ENCODE measurements around the gene WAC.
"Not testable (repeated sequence)": the region's sequence is repeated elsewhere in the genome, so short reads cannot be mapped to it uniquely, and the experiment has no call there.

The WAC gene

GRCh38 chr10:28532337-28533185 lies at the start of gene WAC:
WAC (plus strand) TSS chr10:28533118; CDS start chr10:28533580, 462 bp downstream.
- DNase-seq, result peak; percentile 96

GRCh38 chr10:28489206-28489605 lies 43.7 kb upstream of the WAC start:
- no peak for DNase-seq

DNA sequence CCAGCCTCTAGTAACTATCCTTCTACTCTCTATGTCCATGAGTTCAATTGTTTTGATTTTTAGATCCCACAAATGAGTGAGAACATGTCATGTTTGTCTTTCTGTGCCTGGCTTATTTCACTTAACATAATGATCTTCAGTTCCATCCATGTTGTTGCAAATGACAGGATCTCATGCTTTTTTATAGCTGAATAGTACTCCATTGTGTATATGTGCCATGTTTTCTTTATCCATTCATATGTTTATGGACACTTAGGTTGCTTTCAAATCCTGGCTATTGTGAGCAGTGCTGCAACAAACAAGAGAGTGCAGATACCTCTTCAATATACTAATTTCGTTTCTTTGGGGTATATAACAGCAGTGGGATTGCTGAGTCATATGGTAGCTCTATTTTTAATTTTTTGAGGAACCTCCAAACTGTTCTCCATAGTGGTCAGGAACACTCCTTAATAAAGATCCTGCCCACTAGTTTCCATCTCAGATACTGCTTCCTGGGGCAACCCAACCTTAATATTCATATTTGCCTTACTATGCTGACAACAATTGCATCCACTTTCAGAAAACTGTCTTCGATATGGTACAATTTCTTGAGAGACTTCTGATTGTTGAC lies 42.6 kb upstream of the WAC start:
- not testable (repeated sequence) for DNase-seq

DNA sequence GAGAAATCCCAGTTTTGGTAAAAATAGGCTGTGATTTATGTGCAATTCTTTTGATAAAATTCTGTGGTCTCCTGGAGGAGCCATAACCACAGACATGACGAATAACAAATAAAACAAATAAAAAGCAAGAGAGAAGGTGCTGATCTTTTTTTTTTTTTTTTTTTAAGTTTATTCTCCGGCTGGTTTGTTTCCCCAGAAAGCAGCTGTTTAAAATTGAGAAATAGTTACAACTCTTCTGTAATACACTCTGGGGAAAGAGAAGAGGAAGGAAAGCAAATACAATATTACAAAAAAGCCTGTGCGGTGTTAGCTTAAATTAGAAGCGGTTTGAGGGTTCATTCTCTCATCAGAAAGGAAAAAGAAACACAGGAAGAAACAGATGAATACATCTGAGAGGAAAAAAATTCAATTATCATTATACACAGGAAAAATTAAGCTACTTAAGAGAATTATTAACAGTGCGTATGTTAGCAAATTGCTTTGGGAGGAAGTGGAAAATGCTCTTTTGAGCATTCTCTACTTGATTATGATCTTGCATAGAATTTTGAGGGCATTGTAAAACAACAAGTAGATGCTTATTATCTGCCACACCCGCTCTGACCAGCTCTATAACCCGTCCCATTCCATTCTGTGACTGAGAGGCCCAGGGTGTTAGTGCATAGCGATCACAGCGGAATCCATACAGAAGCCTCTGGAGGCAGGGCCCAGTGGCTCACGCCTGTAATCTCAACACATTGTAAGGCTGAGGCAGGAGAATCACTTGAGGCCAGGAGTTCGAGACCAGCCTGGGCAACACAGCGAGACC lies 40.6 kb upstream of the WAC start:
- peak; percentile 55 for DNase-seq

- DNase-seq, result peak; percentile 92
These were observed 38.5 kb upstream of the WAC start for GRCh38 chr10:28494420-28494819.

DNA sequence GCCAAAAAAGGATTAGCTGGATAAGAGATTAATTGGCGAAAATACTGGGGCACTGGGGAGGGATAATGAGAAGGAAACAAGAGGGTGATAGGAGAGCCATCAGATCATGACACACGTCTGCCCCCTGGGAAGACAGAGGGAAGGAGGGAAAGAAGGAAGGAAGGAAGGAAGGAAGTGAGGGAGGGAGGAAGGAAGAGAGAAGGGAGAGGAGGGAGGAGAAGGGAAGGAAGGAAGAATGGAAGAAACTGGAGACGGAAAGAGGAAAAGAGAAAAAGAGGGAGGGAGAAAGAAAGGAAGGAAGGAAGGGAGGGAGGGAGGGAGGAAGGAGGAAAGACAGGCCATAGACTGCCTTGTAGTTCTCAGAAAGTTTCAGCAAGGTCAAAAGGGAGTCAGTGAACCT lies 37.8 kb upstream of the WAC start:
- DNase-seq, result no peak

DNA sequence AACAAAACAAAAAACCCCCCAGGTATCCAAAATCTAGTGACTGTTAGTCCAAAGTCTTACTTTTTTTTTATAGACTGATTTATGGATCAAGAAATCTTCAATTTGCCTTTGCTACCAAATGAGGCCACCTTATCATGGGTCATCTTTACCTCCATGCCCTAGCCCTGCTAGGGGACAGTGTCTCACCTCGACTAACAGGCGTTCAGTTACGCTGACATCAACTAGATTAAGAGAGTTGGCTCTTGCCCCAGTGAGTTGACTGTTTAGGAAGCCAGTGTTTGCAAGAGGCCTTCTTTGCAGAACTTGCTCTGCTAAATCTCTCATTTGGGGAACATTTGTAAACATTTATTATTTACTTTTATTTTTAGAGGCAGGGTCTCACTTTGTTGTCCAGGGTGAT lies 36.9 kb upstream of the WAC start:
- no peak for DNase-seq

GRCh38 chr10:28496481-28496961 lies 36.4 kb upstream of the WAC start:
- no peak for DNase-seq

- DNase-seq, result no peak
These were observed 35.4 kb upstream of the WAC start for GRCh38 chr10:28497313-28498126.

GRCh38 chr10:28500203-28500602 lies 32.7 kb upstream of the WAC start:
- DNase-seq, result not testable (repeated sequence)

DNA sequence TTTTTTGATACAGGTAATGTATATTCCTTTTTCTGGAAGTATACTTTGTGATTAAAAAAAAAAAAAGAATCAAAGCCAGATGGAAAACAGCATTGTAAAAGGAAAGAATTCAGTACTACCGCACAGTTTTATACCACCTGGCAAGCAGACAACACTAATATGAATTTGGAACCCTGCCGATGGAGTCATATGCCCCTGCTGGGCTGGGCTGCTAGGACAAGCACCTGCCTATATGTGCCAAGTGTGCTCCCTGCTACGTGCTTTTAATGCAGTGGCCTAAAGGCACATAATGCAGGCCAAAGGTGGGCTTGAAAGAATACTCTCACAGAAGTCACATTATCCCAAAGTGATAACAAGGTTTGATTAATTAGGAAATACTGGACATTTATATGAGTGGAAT lies 29.8 kb upstream of the WAC start:
- DNase-seq, result peak; percentile 39

DNA sequence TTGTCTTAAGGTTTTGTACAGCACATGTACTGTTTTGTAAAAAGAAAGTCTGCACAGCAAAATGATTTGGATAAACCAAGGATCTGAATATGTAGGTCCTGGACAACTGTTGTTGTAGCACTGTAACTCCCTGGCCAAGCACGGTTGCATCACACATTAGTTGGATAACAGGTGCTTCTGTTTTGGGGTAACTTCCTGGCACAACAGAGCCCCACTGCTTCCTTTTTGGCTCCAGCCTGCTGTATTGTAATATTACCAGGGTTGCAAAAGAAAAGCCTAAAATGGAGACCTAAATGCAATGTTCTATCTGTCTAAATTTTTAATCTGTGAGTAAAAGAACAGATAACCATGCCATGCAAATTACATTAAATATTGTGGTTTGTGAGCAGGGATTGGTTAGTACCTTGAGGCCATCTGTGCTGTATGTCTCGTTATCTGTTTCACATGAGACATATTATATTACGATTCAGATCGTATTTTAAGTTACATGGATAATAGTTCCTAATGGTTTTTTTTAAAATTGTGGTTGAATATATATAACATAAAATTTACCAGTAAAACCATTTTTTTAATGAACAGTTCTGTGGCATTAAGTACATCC lies 27.5 kb upstream of the WAC start:
- peak; percentile 39 for DNase-seq

DNA sequence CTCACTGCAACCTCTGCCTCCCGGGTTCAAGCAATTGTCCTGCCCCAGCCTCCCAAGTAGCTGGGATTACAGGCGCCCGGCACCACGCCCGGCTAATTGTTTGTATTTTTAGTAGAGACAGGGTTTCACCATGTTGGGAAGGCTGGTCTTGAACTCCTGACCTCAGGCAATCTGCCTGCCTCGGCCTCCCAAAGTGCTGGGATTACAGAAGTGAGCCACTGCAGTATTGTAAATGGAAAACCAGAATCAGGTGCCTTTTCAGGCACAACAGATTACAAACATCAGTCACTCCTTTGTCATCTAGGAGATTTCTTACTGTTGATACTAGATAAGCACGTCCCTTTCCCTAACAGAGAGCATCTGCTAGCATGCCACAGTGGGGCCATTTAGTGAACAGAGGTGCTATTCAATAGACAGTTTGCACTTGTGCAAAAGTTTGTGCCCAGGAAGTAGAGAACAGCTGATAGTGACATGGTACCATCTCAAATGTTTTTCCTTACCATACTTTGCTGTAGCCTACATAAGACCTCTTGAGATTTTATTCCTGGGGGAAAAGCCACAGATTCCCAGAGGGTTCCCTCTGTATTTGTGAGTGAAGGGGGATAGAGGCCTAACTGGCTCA lies 24.5 kb upstream of the WAC start:
- no peak for DNase-seq

- DNase-seq, result no peak
These were observed 23.6 kb upstream of the WAC start for GRCh38 chr10:28509286-28509685.

- DNase-seq, result no peak
These were observed 18.3 kb upstream of the WAC start for GRCh38 chr10:28514648-28515047.

GRCh38 chr10:28520346-28520745 lies 12.6 kb upstream of the WAC start:
- no peak for DNase-seq

DNA sequence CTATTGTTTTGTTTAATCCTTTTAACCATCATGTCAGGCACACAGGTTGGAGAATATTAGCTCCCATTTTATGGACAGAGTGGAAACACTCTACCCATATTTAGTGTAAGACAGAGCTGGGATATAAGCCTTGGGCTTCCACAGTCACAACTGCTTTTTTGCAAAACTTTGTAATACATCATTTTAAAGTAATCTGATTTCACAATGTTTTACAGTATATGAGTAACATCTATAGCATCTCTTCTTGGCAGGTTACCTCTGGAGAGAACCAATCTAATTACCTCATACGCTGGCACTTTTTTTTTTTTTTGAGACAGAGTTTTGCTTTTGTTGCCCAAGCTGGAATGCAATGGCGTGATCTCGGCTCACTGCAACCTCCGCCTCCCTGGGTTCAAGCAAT lies 12.1 kb upstream of the WAC start:
- DNase-seq, result not testable (repeated sequence)

DNA sequence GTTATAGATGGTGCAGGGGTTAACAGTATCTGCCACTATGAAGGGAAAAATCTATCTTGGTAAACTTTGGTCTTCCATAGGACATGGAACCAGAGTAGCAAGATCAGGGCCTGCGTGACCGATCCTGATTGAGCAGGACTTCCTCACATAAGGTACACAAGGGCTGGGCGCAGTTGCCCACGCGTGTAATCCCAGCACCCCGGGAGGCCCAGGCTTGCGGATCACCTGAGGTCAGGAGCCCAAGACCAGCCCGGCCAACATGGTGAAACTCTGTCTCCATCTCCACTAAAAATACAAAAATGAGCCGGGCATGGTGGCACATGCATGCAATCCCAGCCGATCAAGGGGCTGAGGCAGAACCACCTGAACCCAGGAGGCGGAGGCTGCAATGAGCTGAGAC lies 11.0 kb upstream of the WAC start:
- DNase-seq, result not testable (repeated sequence)

GRCh38 chr10:28523725-28524252 lies 9.1 kb upstream of the WAC start:
- DNase-seq, result no peak

DNA sequence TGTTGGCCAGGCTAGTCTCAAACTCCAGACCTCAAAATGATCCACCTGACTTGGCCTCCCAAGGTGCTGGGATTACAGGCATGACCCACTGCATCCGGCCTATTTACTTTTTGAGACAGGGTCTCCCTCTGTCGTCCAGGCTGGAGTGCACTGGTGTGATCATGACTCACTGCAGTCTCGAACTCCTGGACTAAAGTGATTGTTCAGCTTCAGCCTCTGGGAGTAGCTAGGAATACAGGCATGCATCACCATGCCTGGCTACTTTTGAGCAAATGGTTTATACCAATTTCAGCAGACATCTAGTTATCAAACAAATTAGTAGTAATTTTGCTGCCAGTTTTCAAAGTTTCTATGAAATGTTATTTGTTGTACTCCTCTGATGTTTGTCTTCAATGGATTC lies 2.2 kb upstream of the WAC start:
- DNase-seq, result no peak

GRCh38 chr10:28533186-28533564 lies 257 bp downstream of the WAC start:
- no peak for DNase-seq
